ENCODE measurements around the gene MYOG. TPM values are rescaled to one million over a fixed set of nuclear protein-coding genes. Genes with fewer than 3 reads are reported as not detected.

Gene MYOG
- total RNA-seq, 1 donor from 2014 or later: not detected

DNA sequence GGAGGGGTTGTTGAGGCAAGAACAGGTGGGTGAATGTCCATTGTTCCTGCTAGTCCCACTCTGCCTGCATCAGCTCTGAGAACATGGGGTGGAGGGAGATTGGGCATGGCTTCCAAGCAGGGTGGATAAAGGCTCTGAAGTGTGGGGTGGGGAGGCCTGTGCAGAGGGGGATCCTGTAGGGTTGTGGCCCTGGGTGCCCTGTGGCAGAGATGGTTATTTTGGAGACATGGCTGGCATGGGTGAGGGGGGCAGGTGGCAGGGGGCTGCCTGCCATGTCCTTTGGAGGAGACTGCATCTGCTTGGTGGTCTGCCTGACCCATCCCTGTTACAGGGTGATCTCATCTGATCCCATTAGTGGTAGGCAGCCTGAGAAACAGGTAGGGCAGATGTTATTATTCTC lies 11.2 kb downstream of the MYOG start:
- DNase-seq (ENCODE audit: low spot score, unreplicated experiment): no peak
- TF ChIP-seq CTCF (IDR thresholded peaks at IDR 0.05; ENCODE audit: unreplicated experiment): no peak
- Mint-ChIP-seq H3K27ac (no peak overlapping the region), H3K4me1 (ENCODE audit: low read depth) (peaks cover 3% of the 10 kb centered on the region), H3K4me3 (ENCODE audit: low read depth) (no peak overlapping the region), H3K36me3 (ENCODE audit: insufficient read depth) (no peaks in the 10 kb centered on the region), H3K9me3 (ENCODE audit: low read depth) (no peaks in the 10 kb centered on the region), H3K27me3 (peaks cover 79% of the 10 kb centered on the region)

GRCh38 chr1:203073469-203073868 lies 12.3 kb downstream of the MYOG start:
- no peaks in the 10 kb centered on the region for H3K36me3 Mint-ChIP-seq (ENCODE audit: insufficient read depth)
- H3K27me3 Mint-ChIP-seq: peaks cover 70% of the 10 kb centered on the region

GRCh38 chr1:203072911-203073310 lies 12.9 kb downstream of the MYOG start:
- Mint-ChIP-seq H3K4me1 (ENCODE audit: low read depth) (peaks cover 3% of the 10 kb centered on the region), H3K27ac (no peak overlapping the region), H3K4me3 (ENCODE audit: low read depth) (no peak overlapping the region), H3K36me3 (ENCODE audit: insufficient read depth) (no peaks in the 10 kb centered on the region), H3K27me3 (peaks cover 66% of the 10 kb centered on the region), H3K9me3 (ENCODE audit: low read depth) (no peaks in the 10 kb centered on the region)
- no peak for TF ChIP-seq CTCF (IDR thresholded peaks at IDR 0.05; ENCODE audit: unreplicated experiment)
- DNase-seq (ENCODE audit: low spot score, unreplicated experiment): no peak

More at GRCh38 chr1:203073469-203073868, 12.3 kb downstream of the MYOG start:
- no peak for TF ChIP-seq CTCF (IDR thresholded peaks at IDR 0.05; ENCODE audit: unreplicated experiment)
- Mint-ChIP-seq H3K4me3 (ENCODE audit: low read depth) (no peak overlapping the region), H3K27ac (no peak overlapping the region), H3K9me3 (ENCODE audit: low read depth) (no peaks in the 10 kb centered on the region), H3K4me1 (ENCODE audit: low read depth) (peaks cover 3% of the 10 kb centered on the region)
- no peak for DNase-seq (ENCODE audit: low spot score, unreplicated experiment)

GRCh38 chr1:203072002-203072602 lies 13.7 kb downstream of the MYOG start:
- Mint-ChIP-seq H3K27ac (no peak overlapping the region), H3K9me3 (ENCODE audit: low read depth) (no peaks in the 10 kb centered on the region), H3K4me1 (ENCODE audit: low read depth) (peaks cover 3% of the 10 kb centered on the region), H3K36me3 (ENCODE audit: insufficient read depth) (no peaks in the 10 kb centered on the region), H3K27me3 (peaks cover 65% of the 10 kb centered on the region), H3K4me3 (ENCODE audit: low read depth) (no peak overlapping the region)
- no peak for TF ChIP-seq CTCF (IDR thresholded peaks at IDR 0.05; ENCODE audit: unreplicated experiment)
- no peak for DNase-seq (ENCODE audit: low spot score, unreplicated experiment)

GRCh38 chr1:203069030-203069747 lies 16.6 kb downstream of the MYOG start:
- Mint-ChIP-seq H3K27ac (no peak overlapping the region), H3K36me3 (ENCODE audit: insufficient read depth) (no peaks in the 10 kb centered on the region)

More at GRCh38 chr1:203069030-203069747, 16.6 kb downstream of the MYOG start:
- no peaks in the 10 kb centered on the region for H3K4me1 Mint-ChIP-seq (ENCODE audit: low read depth)
- no peak for TF ChIP-seq CTCF (IDR thresholded peaks at IDR 0.05; ENCODE audit: unreplicated experiment)
- no peak overlapping the region for H3K4me3 Mint-ChIP-seq (ENCODE audit: low read depth)
- no peak for DNase-seq (ENCODE audit: low spot score, unreplicated experiment)
- H3K9me3 Mint-ChIP-seq (ENCODE audit: low read depth): no peaks in the 10 kb centered on the region
- peaks cover 57% of the 10 kb centered on the region for H3K27me3 Mint-ChIP-seq

All from progenitor cell of endocrine pancreas (in vitro differentiated cells).